C4-2B (cell line): ENCODE measurements around the gene VSTM2L.

Source experiments
- ZFX ChIP-seq: fragments of 450-650 bp; IDR thresholded peaks from 2 replicates; pipeline ENCODE4 v1.6.1; 2017
- TF ChIP-seq, protein P1 (sequence below): fragments of 450-650 bp; conservative IDR thresholded peaks from 2 replicates; pipeline ENCODE4 v1.5.1; 2017; ENCODE audit warnings: mild to moderate bottlenecking

GRCh38 chr20:37904008-37904642 is 1.2 kb downstream of the VSTM2L start:
- TF ChIP-seq, protein P1, sequence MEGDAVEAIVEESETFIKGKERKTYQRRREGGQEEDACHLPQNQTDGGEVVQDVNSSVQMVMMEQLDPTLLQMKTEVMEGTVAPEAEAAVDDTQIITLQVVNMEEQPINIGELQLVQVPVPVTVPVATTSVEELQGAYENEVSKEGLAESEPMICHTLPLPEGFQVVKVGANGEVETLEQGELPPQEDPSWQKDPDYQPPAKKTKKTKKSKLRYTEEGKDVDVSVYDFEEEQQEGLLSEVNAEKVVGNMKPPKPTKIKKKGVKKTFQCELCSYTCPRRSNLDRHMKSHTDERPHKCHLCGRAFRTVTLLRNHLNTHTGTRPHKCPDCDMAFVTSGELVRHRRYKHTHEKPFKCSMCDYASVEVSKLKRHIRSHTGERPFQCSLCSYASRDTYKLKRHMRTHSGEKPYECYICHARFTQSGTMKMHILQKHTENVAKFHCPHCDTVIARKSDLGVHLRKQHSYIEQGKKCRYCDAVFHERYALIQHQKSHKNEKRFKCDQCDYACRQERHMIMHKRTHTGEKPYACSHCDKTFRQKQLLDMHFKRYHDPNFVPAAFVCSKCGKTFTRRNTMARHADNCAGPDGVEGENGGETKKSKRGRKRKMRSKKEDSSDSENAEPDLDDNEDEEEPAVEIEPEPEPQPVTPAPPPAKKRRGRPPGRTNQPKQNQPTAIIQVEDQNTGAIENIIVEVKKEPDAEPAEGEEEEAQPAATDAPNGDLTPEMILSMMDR: no peak
- no peak for TF ChIP-seq ZFX
